ENCODE measurements around the gene ZNF813. TPM values are rescaled to one million over a fixed set of nuclear protein-coding genes. Genes with fewer than 3 reads are reported as not detected.

The ZNF813 gene
- polyA plus RNA-seq, 1 donor (not counting 4 experiments of a cell fraction or from before 2014, with no cell fraction given) = 2.5 TPM

- Histone ChIP-seq H3K4me2 (ENCODE audit: control insufficient read depth, extremely low read depth, insufficient read depth, low read depth, low read length) (no peak overlapping the region), H2AFZ (ENCODE audit: control insufficient read depth, low read length) (no peak overlapping the region), H3K4me1 (ENCODE audit: control insufficient read depth, extremely low read depth, insufficient read depth, low read length) (no peaks in the 10 kb centered on the region), H3K79me2 (ENCODE audit: control insufficient read depth, insufficient read depth, low read length) (no peaks in the 10 kb centered on the region), H3K36me3 (ENCODE audit: control insufficient read depth in 2 of 2, extremely low read depth in 1 of 2, insufficient read depth in 2 of 2, low read length in 2 of 2) (no peaks in the 10 kb centered on the region), H3K9ac (ENCODE audit: control insufficient read depth, extremely low read depth, insufficient read depth, low read length) (no peak overlapping the region), H3K4me3 (ENCODE audit: control insufficient read depth in 2 of 3, extremely low read depth in 1 of 3, insufficient read depth in 2 of 3, low read depth in 1 of 3, low read length in 3 of 3) (no peak overlapping the region), H3K27ac (ENCODE audit: control insufficient read depth, insufficient read depth, low read length) (no peak overlapping the region), H4K20me1 (ENCODE audit: control insufficient read depth, extremely low read depth, insufficient read depth, low read length) (no peaks in the 10 kb centered on the region), H3K9me1 (ENCODE audit: control insufficient read depth, extremely low read depth, insufficient read depth, low read length) (no peaks in the 10 kb centered on the region), H3K9me3 (ENCODE audit: control insufficient read depth, low read depth, low read length) (peaks cover 4% of the 10 kb centered on the region), H3K27me3 (ENCODE audit: control insufficient read depth, extremely low read depth, insufficient read depth, low read length) (no peaks in the 10 kb centered on the region)
- FAIRE-seq = no peak
- no peak for DNase-seq (ENCODE audit: low read depth, low spot score)
- TF ChIP-seq CTCF (optimal IDR thresholded peaks at IDR 0.05 in 1 of 3, IDR thresholded peaks at IDR 0.05 in 1 of 3, conservative IDR thresholded peaks at IDR 0.05 in 1 of 3; ENCODE audit: extremely low read depth in 1 of 3, insufficient read depth in 2 of 3, low read length in 3 of 3) (no peak), EZH2 (IDR thresholded peaks at IDR 0.05; ENCODE audit: low read length) (no peak)
- dilution Hi-C loops (cut with MboI; ENCODE audit: extremely low pct_ligation_motif_present, low sequenced_read_pairs) = no loop called here
Measured at GRCh38 chr19:53462861-53463260, 4.7 kb upstream of the ZNF813 start.

DNA sequence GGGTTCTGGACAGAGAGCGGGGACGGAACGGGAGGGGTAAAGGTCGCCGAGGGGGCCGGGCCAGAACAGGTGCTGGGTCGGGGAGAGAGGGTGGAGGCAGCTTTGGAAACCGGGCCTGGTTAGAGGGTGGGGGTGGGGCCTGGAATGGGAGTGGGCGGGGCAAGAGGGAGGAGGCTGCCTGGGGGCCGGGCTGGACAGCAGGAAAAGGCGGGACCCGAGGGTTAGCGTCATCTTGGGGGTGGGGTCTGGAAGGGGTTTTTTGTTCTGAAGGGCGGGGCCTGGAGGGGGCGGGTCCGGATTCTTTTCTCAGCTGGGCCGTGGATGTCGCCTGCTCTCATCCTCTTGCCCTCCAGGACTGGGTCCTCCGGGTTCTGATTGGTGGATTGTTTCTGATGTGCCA, 4.3 kb upstream of the ZNF813 start:
- dilution Hi-C loops (cut with MboI; ENCODE audit: extremely low pct_ligation_motif_present, low sequenced_read_pairs) = no loop called here
- no peak for TF ChIP-seq EZH2 (IDR thresholded peaks at IDR 0.05; ENCODE audit: low read length)
- TF ChIP-seq CTCF (optimal IDR thresholded peaks at IDR 0.05 in 1 of 3, IDR thresholded peaks at IDR 0.05 in 1 of 3, conservative IDR thresholded peaks at IDR 0.05 in 1 of 3; ENCODE audit: extremely low read depth in 1 of 3, insufficient read depth in 2 of 3, low read length in 3 of 3) = no peak
- H3K9me1 ChIP-seq (ENCODE audit: control insufficient read depth, extremely low read depth, insufficient read depth, low read length) = no peaks in the 10 kb centered on the region
- no peak overlapping the region for H3K9ac ChIP-seq (ENCODE audit: control insufficient read depth, extremely low read depth, insufficient read depth, low read length)
- H3K36me3 ChIP-seq (ENCODE audit: control insufficient read depth in 2 of 2, extremely low read depth in 1 of 2, insufficient read depth in 2 of 2, low read length in 2 of 2) = no peaks in the 10 kb centered on the region
- FAIRE-seq (no peak), DNase-seq (ENCODE audit: low read depth, low spot score) (no peak)
- H3K4me1 ChIP-seq (ENCODE audit: control insufficient read depth, extremely low read depth, insufficient read depth, low read length) = no peaks in the 10 kb centered on the region
- no peaks in the 10 kb centered on the region for H4K20me1 ChIP-seq (ENCODE audit: control insufficient read depth, extremely low read depth, insufficient read depth, low read length)
- H3K27ac ChIP-seq (ENCODE audit: control insufficient read depth, insufficient read depth, low read length) = no peak overlapping the region
- no peak overlapping the region for H3K4me3 ChIP-seq (ENCODE audit: control insufficient read depth in 2 of 3, extremely low read depth in 1 of 3, insufficient read depth in 2 of 3, low read depth in 1 of 3, low read length in 3 of 3)
- no peak overlapping the region for H2AFZ ChIP-seq (ENCODE audit: control insufficient read depth, low read length)
- no peak overlapping the region for H3K4me2 ChIP-seq (ENCODE audit: control insufficient read depth, extremely low read depth, insufficient read depth, low read depth, low read length)
- peaks cover 4% of the 10 kb centered on the region for H3K9me3 ChIP-seq (ENCODE audit: control insufficient read depth, low read depth, low read length)
- no peaks in the 10 kb centered on the region for H3K79me2 ChIP-seq (ENCODE audit: control insufficient read depth, insufficient read depth, low read length)
- no peaks in the 10 kb centered on the region for H3K27me3 ChIP-seq (ENCODE audit: control insufficient read depth, extremely low read depth, insufficient read depth, low read length)

Data from keratinocyte (primary cell).